GM12891 (cell line): ENCODE data around the gene LEPROT.

Source experiments
- PAX5 ChIP-seq: IDR thresholded peaks from 2 replicates; pipeline ENCODE4 v1.6.1; 2011; ENCODE audit warnings: low read length, moderate library complexity, mild to moderate bottlenecking; ENCODE audit not compliant: insufficient read depth, severe bottlenecking
- POLR2A ChIP-seq: IDR thresholded peaks from 2 replicates; pipeline ENCODE4 v1.6.1; 2011; ENCODE audit warnings: low read depth, low read length, control low read depth
- POLR2AphosphoS5 ChIP-seq: IDR thresholded peaks from 2 replicates; pipeline ENCODE4 v1.6.1; 2011; ENCODE audit warnings: low read depth, low read length, control low read depth
- POU2F2 ChIP-seq: IDR thresholded peaks from 2 replicates; pipeline ENCODE4 v1.6.1; 2011; ENCODE audit warnings: low read depth, mild to moderate bottlenecking, control low read depth, low read length, moderate library complexity
- TAF1 ChIP-seq: IDR thresholded peaks from 2 replicates; pipeline ENCODE4 v1.6.1; 2011; ENCODE audit warnings: low read depth, low read length, control low read depth

DNA sequence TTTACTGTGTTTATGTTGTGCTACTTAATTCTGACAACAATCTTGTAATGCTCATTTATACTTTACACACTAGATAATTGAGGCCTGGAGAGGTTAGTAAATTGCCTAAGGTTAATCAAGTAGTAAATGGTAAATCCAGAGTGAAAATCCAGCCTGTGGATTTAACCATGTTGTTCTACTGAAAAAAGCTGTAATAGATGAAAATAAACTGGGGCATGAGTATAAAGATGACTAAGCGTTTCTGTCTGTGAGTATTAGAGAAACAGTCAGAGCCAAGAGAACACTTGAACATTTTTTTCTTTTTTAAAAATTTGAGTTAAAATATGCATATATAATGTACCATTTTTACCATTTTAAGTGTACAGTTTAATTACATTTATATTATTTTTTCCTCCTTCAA lies 47.9 kb upstream of the LEPROT start:
- no peak for TF ChIP-seq POLR2A
- no peak for TF ChIP-seq POLR2AphosphoS5
- no peak for TF ChIP-seq TAF1
- no peak for TF ChIP-seq POU2F2
- TF ChIP-seq PAX5, result no peak
